Endothelial cell (in vitro differentiated cells): ENCODE results near the gene CPAMD8. TPM values are rescaled to one million over a fixed set of nuclear protein-coding genes. Genes with fewer than 3 reads are reported as not detected.

Source experiments
- DNase-seq: peaks from one replicate; pipeline ENCODE4 v3.0.0; 2021; ENCODE audit warnings: low spot score
- H3K27ac Mint-ChIP-seq: one replicate; pipeline ENCODE4 v1.8.0; 2021; ENCODE audit warnings: mixed read lengths, inconsistent platforms; ENCODE audit not compliant: unreplicated experiment
- H3K27me3 Mint-ChIP-seq: one replicate; pipeline ENCODE4 v1.8.0; 2021; ENCODE audit warnings: mild to moderate bottlenecking, moderate library complexity, mixed read lengths, inconsistent platforms; ENCODE audit not compliant: unreplicated experiment
- H3K36me3 Mint-ChIP-seq: one replicate; pipeline ENCODE4 v1.8.0; 2021; ENCODE audit warnings: mild to moderate bottlenecking, low read depth, mixed read lengths, inconsistent platforms; ENCODE audit not compliant: unreplicated experiment
- H3K4me1 Mint-ChIP-seq: one replicate; pipeline ENCODE4 v1.8.0; 2021; ENCODE audit warnings: mild to moderate bottlenecking, mixed read lengths, inconsistent platforms; ENCODE audit not compliant: unreplicated experiment
- H3K4me3 Mint-ChIP-seq: one replicate; pipeline ENCODE4 v1.8.0; 2021; ENCODE audit warnings: mild to moderate bottlenecking, mixed read lengths, inconsistent platforms; ENCODE audit not compliant: unreplicated experiment
- H3K9me3 Mint-ChIP-seq: one replicate; pipeline ENCODE4 v1.8.0; 2021; ENCODE audit warnings: mixed read lengths, inconsistent platforms; ENCODE audit not compliant: unreplicated experiment
- CTCF ChIP-seq: fragments of 200-600 bp; sonication (generic); IDR thresholded peaks from one replicate; pipeline ENCODE4 v1.5.0; 2021; ENCODE audit warnings: antibody characterized with exemption; ENCODE audit not compliant: unreplicated experiment
- total RNA-seq: library from RNA; stranded (reverse); fragmentation: NEBNext Ultra II Directional; extraction: Animal tissue kit (Norgen Biotek cat#: 25700); gene quantifications from one replicate; pipeline ENCODE4 v1.2.1, GENCODE V29; 2021; ENCODE audit not compliant: unreplicated experiment

Gene CPAMD8
- total RNA-seq, 1 donor from 2014 or later: 4.8 TPM

- Mint-ChIP-seq H3K4me3 (peak overlapping the region; percentile 8), H3K9me3 (no peaks in the 10 kb centered on the region), H3K4me1 (peaks cover 3% of the 10 kb centered on the region), H3K27me3 (peaks cover 9% of the 10 kb centered on the region), H3K36me3 (peaks cover 10% of the 10 kb centered on the region), H3K27ac (no peak overlapping the region)
- TF ChIP-seq CTCF: no peak
- DNase-seq: no peak
Measured at GRCh38 chr19:16949496-16950023, 77.0 kb downstream of the CPAMD8 start.

- Mint-ChIP-seq H3K4me1 (peaks cover 3% of the 10 kb centered on the region), H3K9me3 (no peaks in the 10 kb centered on the region), H3K36me3 (peaks cover 10% of the 10 kb centered on the region), H3K27ac (no peak overlapping the region), H3K27me3 (peaks cover 7% of the 10 kb centered on the region), H3K4me3 (no peak overlapping the region)
- TF ChIP-seq CTCF: no peak
- no peak for DNase-seq
Measured at GRCh38 chr19:16946951-16947940, 79.4 kb downstream of the CPAMD8 start.

- peaks cover 3% of the 10 kb centered on the region for H3K4me1 Mint-ChIP-seq
- no peak for TF ChIP-seq CTCF
- no peak for DNase-seq
Measured at GRCh38 chr19:16945762-16946465, 80.7 kb downstream of the CPAMD8 start.

GRCh38 chr19:16945364-16945714 lies 81.3 kb downstream of the CPAMD8 start:
- Mint-ChIP-seq H3K9me3 (no peaks in the 10 kb centered on the region), H3K27ac (peak overlapping the region; percentile 61), H3K4me3 (no peak overlapping the region), H3K27me3 (peaks cover 4% of the 10 kb centered on the region), H3K4me1 (peaks cover 3% of the 10 kb centered on the region), H3K36me3 (peaks cover 10% of the 10 kb centered on the region)
- no peak for DNase-seq
- TF ChIP-seq CTCF: no peak

More at GRCh38 chr19:16945762-16946465, 80.7 kb downstream of the CPAMD8 start:
- peak overlapping the region; percentile 61 for H3K27ac Mint-ChIP-seq
- peak overlapping the region; percentile 72 for H3K4me3 Mint-ChIP-seq
- peaks cover 4% of the 10 kb centered on the region for H3K27me3 Mint-ChIP-seq
- H3K9me3 Mint-ChIP-seq: no peaks in the 10 kb centered on the region
- H3K36me3 Mint-ChIP-seq: peaks cover 10% of the 10 kb centered on the region
